Measurements from ENCODE around the gene TMC1. TPM values are rescaled to one million over a fixed set of nuclear protein-coding genes. Genes with fewer than 3 reads are reported as not detected.

Gene TMC1
- total and polyA plus RNA-seq, 2 of the 13 experiments (the other 11 are each of a cell fraction or from before 2014, with no cell fraction given), result 0.02 to 0.03 TPM

- Histone ChIP-seq H3K9me3 (ENCODE audit: low read length) (no peaks in the 10 kb centered on the region), H3K9ac (ENCODE audit: insufficient read depth, low read depth, low read length) (no peak overlapping the region), H4K20me1 (ENCODE audit: insufficient read depth, low read length) (no peaks in the 10 kb centered on the region), H3K27me3 (ENCODE audit: control insufficient read depth in 1 of 2, insufficient read depth in 2 of 2, low read length in 2 of 2) (no peaks in the 10 kb centered on the region; a peak in 1 of 5 replicates), H3K4me1 (ENCODE audit: insufficient read depth, low read length) (no peaks in the 10 kb centered on the region), H3K27ac (ENCODE audit: extremely low read length, insufficient read depth, low read length) (no peak overlapping the region), H2AFZ (ENCODE audit: low read length) (no peak overlapping the region), H3K4me3 (replicated peaks in 1 of 3; ENCODE audit: insufficient read depth in 1 of 3, low read depth in 2 of 3, low read length in 3 of 3) (no peak overlapping the region), H3K4me2 (ENCODE audit: low read depth, low read length) (no peak overlapping the region), H3K36me3 (replicated peaks in 1 of 2; ENCODE audit: control insufficient read depth in 1 of 2, insufficient read depth in 2 of 2, low read length in 2 of 2) (no peaks in the 10 kb centered on the region), H3K79me2 (ENCODE audit: insufficient read depth, low read length) (no peaks in the 10 kb centered on the region)
- no peak for DNase-seq (ENCODE audit: low spot score)
- POLR2A ChIA-PET, result no interaction called here
- CTCF ChIA-PET (ENCODE audit: low intra/inter-chr PET ratio, low total read pairs), result no interaction called here
- 0% methylated on average over 1 of the region's 1 CpG for WGBS (ENCODE audit: low lambda C conversion rate)
- in situ Hi-C loops (cut with HindIII; ENCODE audit: extremely low pct_ligation_motif_present, low pct_unique_long_range_greater_than_20kb) (no loop called here), intact Hi-C loops (cut with micrococcal nuclease; ENCODE audit: unreplicated experiment) (no loop called here)
- BruUV-seq (replicated peaks), result no TSS peak
- 0 out of 2 replicates have a peak, but pooled peaks have one; percentile 8 for TF ChIP-seq ZBTB40 (IDR thresholded peaks at IDR 0.05)
- TF ChIP-seq ZBTB40 (CRISPR knock-in tag; IDR thresholded peaks at IDR 0.05), result no peak
- TF ChIP-seq ZMYM2 (CRISPR knock-in tag; IDR thresholded peaks at IDR 0.05), result no peak
- TF ChIP-seq SIX1 (CRISPR knock-in tag; IDR thresholded peaks at IDR 0.05; ENCODE audit: borderline replicate concordance), result no peak
- TF ChIP-seq ZNF225 (CRISPR knock-in tag; IDR thresholded peaks at IDR 0.05), result no peak
- TF ChIP-seq, protein P1, sequence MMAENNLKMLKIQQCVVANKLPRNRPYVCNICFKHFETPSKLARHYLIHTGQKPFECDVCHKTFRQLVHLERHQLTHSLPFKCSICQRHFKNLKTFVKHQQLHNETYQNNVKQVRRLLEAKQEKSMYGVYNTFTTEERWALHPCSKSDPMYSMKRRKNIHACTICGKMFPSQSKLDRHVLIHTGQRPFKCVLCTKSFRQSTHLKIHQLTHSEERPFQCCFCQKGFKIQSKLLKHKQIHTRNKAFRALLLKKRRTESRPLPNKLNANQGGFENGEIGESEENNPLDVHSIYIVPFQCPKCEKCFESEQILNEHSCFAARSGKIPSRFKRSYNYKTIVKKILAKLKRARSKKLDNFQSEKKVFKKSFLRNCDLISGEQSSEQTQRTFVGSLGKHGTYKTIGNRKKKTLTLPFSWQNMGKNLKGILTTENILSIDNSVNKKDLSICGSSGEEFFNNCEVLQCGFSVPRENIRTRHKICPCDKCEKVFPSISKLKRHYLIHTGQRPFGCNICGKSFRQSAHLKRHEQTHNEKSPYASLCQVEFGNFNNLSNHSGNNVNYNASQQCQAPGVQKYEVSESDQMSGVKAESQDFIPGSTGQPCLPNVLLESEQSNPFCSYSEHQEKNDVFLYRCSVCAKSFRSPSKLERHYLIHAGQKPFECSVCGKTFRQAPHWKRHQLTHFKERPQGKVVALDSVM (CRISPR knock-in tag; IDR thresholded peaks at IDR 0.05), result no peak
- FAIRE-seq, result no peak
- no peak for ATAC-seq
Measured at GRCh38 chr9:72612449-72612848, 91.0 kb downstream of the TMC1 start.

Measured in HepG2 (cell line).